HCT116 (cell line): ENCODE measurements around the gene RASA2. TPM values are rescaled to one million over a fixed set of nuclear protein-coding genes. Genes with fewer than 3 reads are reported as not detected.

ENCODE experiments used
- ATAC-seq: fragments of 200-7000 bp; cut with Tn5 transposase; 2 replicates; pipeline ENCODE4 v1.9.1; 2020; ENCODE audit warnings: mild to moderate bottlenecking, moderate library complexity
- BruUV-seq: library from RNA; stranded (reverse); fragments of 400-500 nt; replicated peaks from 2 replicates; lab custom pipeline; 2021; lab: Mats Ljungman, UMichigan
- CTCF ChIA-PET: fragments of 300-600 bp; sonication (Branson Sonifier 250); formaldehyde crosslinking; loops from one replicate; lab custom pipeline; 2021; ENCODE audit warnings: antibody characterized with exemption; lab: Charles Lee
- POLR2A ChIA-PET: fragments of 300-600, 350-600 bp; sonication (Branson Sonifier 250); formaldehyde crosslinking; loops from one replicate; lab custom pipeline; 2021; ENCODE audit warnings: antibody characterized with exemption; lab: Charles Lee
- RAD21 ChIA-PET, 2 experiments: fragments of 300-600 bp; sonication (Branson Sonifier 250); formaldehyde crosslinking; loops; one replicate each; lab custom pipeline; 2023; ENCODE audit warnings: low total read pairs in 2 of 2; ENCODE audit not compliant: uncharacterized antibody in 2 of 2, unreplicated experiment in 2 of 2, low non-redundant PET in 1 of 2; lab: Charles Lee
- DNase-seq: peaks from one replicate; pipeline ENCODE4 v3.0.0-alpha.2; 2010; ENCODE audit warnings: low read depth, low spot score
- H2AFZ ChIP-seq: fragments of 200-600 bp; shearing (Covaris generic), sonication (generic); 2 replicates; pipeline ENCODE4 v1.6.1; 2017; ENCODE audit warnings: low read depth, mixed run types, mixed read lengths, antibody characterized with exemption, low read length; ENCODE audit not compliant: poor library complexity, severe bottlenecking
- H3K27ac ChIP-seq: 2 replicates; pipeline ENCODE4 v1.5.1; 2012; ENCODE audit warnings: low read depth, low read length
- H3K27me3 ChIP-seq: fragments of 200-600 bp; sonication (generic); 2 replicates; pipeline ENCODE4 v1.6.1; 2016; ENCODE audit warnings: mixed run types, low read length, mixed read lengths; ENCODE audit not compliant: insufficient read depth
- H3K36me3 ChIP-seq, 2 experiments: fragments of 200-500 bp in 1 of 2; fragments of 200-600 bp in 1 of 2; sonication (Bioruptor generic) in 1 of 2; sonication (generic) in 1 of 2; 2 replicates each; pipeline versions ENCODE4 v1.5.1 to v1.6.1; 2014 to 2016; ENCODE audit warnings: low read length in 2 of 2, inconsistent platforms in 1 of 2, mixed read lengths in 1 of 2, mixed run types in 1 of 2; ENCODE audit not compliant: insufficient read depth in 2 of 2, control insufficient read depth in 1 of 2
- H3K4me1 ChIP-seq, 2 experiments: fragments of 200-600 bp in 1 of 2; sonication (generic) in 1 of 2; 2 replicates each; pipeline versions ENCODE4 v1.5.1 to v1.6.1; 2012 to 2017; ENCODE audit warnings: low read length in 2 of 2, inconsistent platforms in 1 of 2, mild to moderate bottlenecking in 1 of 2, mixed read lengths in 1 of 2, mixed run types in 1 of 2, moderate library complexity in 1 of 2; ENCODE audit not compliant: insufficient read depth in 2 of 2, control insufficient read depth in 1 of 2
- H3K4me2 ChIP-seq: fragments of 200-600 bp; sonication (generic); 2 replicates; pipeline ENCODE4 v1.6.1; 2017; ENCODE audit warnings: mixed run types, low read length, mixed read lengths
- H3K4me3 ChIP-seq, 2 experiments: fragments of 200-600 bp in 1 of 2; sonication (generic) in 1 of 2; replicated peaks in 1 of 2; 2 replicates each; pipeline ENCODE4 v1.5.1; 2011 to 2016; ENCODE audit warnings: low read length in 2 of 2, control low read depth in 1 of 2, low read depth in 1 of 2, mild to moderate bottlenecking in 1 of 2, mixed read lengths in 1 of 2, mixed run types in 1 of 2
- H3K79me2 ChIP-seq: fragments of 200-600 bp; sonication (generic); 2 replicates; pipeline ENCODE4 v1.6.1; 2017; ENCODE audit warnings: mild to moderate bottlenecking, mixed run types, low read length, moderate library complexity, mixed read lengths; ENCODE audit not compliant: insufficient read depth
- H3K9ac ChIP-seq: fragments of 200-600 bp; sonication (generic); 2 replicates; pipeline ENCODE4 v1.6.1; 2016; ENCODE audit warnings: low read length, mixed read lengths
- H3K9me2 ChIP-seq: fragments of 200-600 bp; sonication (generic), shearing (Covaris generic); 2 replicates; pipeline ENCODE4 v1.6.1; 2017; ENCODE audit warnings: mixed run types, mild to moderate bottlenecking, moderate library complexity; ENCODE audit not compliant: insufficient read depth
- H3K9me3 ChIP-seq, 2 experiments: fragments of 200-500 bp in 1 of 2; fragments of 200-600 bp in 1 of 2; sonication (Bioruptor generic) in 1 of 2; sonication (generic) in 1 of 2; 2 replicates each; pipeline ENCODE4 v1.6.1; 2014 to 2017; ENCODE audit warnings: low read length in 2 of 2, mixed read lengths in 2 of 2, inconsistent platforms in 1 of 2, low read depth in 1 of 2, mild to moderate bottlenecking in 1 of 2, mixed run types in 1 of 2, moderate library complexity in 1 of 2; ENCODE audit not compliant: control insufficient read depth in 1 of 2, insufficient read depth in 1 of 2
- H4K20me1 ChIP-seq: fragments of 200-600 bp; sonication (generic), shearing (Covaris generic); 2 replicates; pipeline ENCODE4 v1.6.1; 2017; ENCODE audit warnings: mixed run types, mild to moderate bottlenecking, moderate library complexity; ENCODE audit not compliant: insufficient read depth
- CBX3 ChIP-seq: IDR thresholded peaks from 2 replicates; pipeline ENCODE4 v1.6.1; 2012; ENCODE audit warnings: low read depth
- CEBPB ChIP-seq: IDR thresholded peaks from 2 replicates; pipeline ENCODE4 v1.6.1; 2012; ENCODE audit warnings: low read depth
- ELF1 ChIP-seq: IDR thresholded peaks from 2 replicates; pipeline ENCODE4 v1.6.1; 2012; ENCODE audit warnings: low read depth, borderline replicate concordance
- EZH2 ChIP-seq: fragments of 200-600 bp; sonication (generic); IDR thresholded peaks from 2 replicates; pipeline ENCODE4 v1.6.1; 2017; ENCODE audit warnings: antibody characterized with exemption, mixed run types
- FOSL1 ChIP-seq: IDR thresholded peaks from 2 replicates; pipeline ENCODE4 v1.6.1; 2012; ENCODE audit warnings: low read depth
- JUND ChIP-seq: IDR thresholded peaks from 2 replicates; pipeline ENCODE4 v1.6.1; 2012
- POLR2A ChIP-seq: IDR thresholded peaks from 2 replicates; pipeline ENCODE4 v1.7.0; 2011; ENCODE audit warnings: borderline replicate concordance; ENCODE audit not compliant: insufficient read depth, insufficient read length; ENCODE audit errors: extremely low read depth
- POLR2AphosphoS5 ChIP-seq: IDR thresholded peaks from 2 replicates; pipeline ENCODE4 v1.6.1; 2011; ENCODE audit warnings: mild to moderate bottlenecking, low read depth, low read length, moderate library complexity
- RAD21 ChIP-seq: IDR thresholded peaks from 2 replicates; pipeline ENCODE4 v1.6.1; 2012; ENCODE audit warnings: low read depth, mild to moderate bottlenecking
- REST ChIP-seq: IDR thresholded peaks from 2 replicates; pipeline ENCODE4 v1.6.1; 2012; ENCODE audit warnings: low read depth
- SIN3A ChIP-seq: IDR thresholded peaks from 2 replicates; pipeline ENCODE4 v1.6.1; 2012; ENCODE audit warnings: low read depth
- SRF ChIP-seq: IDR thresholded peaks from 2 replicates; pipeline ENCODE4 v1.6.1; 2012; ENCODE audit warnings: low read depth
- TCF7L2 ChIP-seq: IDR thresholded peaks from 2 replicates; pipeline ENCODE4 v1.7.0; 2011; ENCODE audit warnings: borderline replicate concordance, inconsistent platforms; ENCODE audit not compliant: insufficient read depth, insufficient read length; ENCODE audit errors: extremely low read depth
- ZBTB33 ChIP-seq: IDR thresholded peaks from 2 replicates; pipeline ENCODE4 v1.6.1; 2011; ENCODE audit warnings: mild to moderate bottlenecking, low read length, moderate library complexity; ENCODE audit not compliant: insufficient replicate concordance; ENCODE audit errors: extremely low read depth
- ZFX ChIP-seq: fragments of 450-650 bp; IDR thresholded peaks from 2 replicates; pipeline ENCODE4 v1.6.1; 2017
- ZNF274 ChIP-seq: fragments of 200-500 bp; sonication (Bioruptor generic); IDR thresholded peaks from 2 replicates; pipeline ENCODE4 v1.6.1; 2014; ENCODE audit warnings: mild to moderate bottlenecking, low read depth, low read length, inconsistent platforms
- intact Hi-C: fragments of 100-400 bp; cut with micrococcal nuclease; formaldehyde crosslinking; loops from 2 replicates; pipeline ENCODE4 v1.10.0; 2022
- total RNA-seq: library from RNA; stranded (reverse); gene quantifications from one replicate; pipeline ENCODE4 v1.2.1, GENCODE V29; 2021; ENCODE audit not compliant: unreplicated experiment

Gene RASA2
- total RNA-seq, 1 experiment from 2014 or later, result 12.8 TPM

- H3K9me2 ChIP-seq, result no peaks in the 10 kb centered on the region
- H3K27ac ChIP-seq, result no peak overlapping the region
- H3K79me2 ChIP-seq, result no peaks in the 10 kb centered on the region
- no peaks in the 10 kb centered on the region for H4K20me1 ChIP-seq
- TF ChIP-seq SIN3A, result no peak
- TF ChIP-seq TCF7L2, result no peak
- TF ChIP-seq RAD21, result no peak
- TF ChIP-seq CEBPB, result no peak
- no peak for TF ChIP-seq ZBTB33
- no peak for TF ChIP-seq FOSL1
- TF ChIP-seq EZH2, result no peak
- no peak for TF ChIP-seq REST
- no peak for TF ChIP-seq ZFX
- TF ChIP-seq ZNF274, result no peak
- TF ChIP-seq POLR2AphosphoS5, result no peak
- TF ChIP-seq JUND, result no peak
- TF ChIP-seq ELF1, result no peak
- TF ChIP-seq CBX3, result no peak
- no peak for TF ChIP-seq POLR2A
- TF ChIP-seq SRF, result no peak
- CTCF ChIA-PET, result interaction anchor here (0.6 kb wide), 1 partner anchor 267 kb away, joined by 5 read pairs; the partner anchor contains the start of gene RNF7
- no peaks in the 10 kb centered on the region for H3K9me3 ChIP-seq
- H2AFZ ChIP-seq, result no peak overlapping the region
- no peak overlapping the region for H3K4me3 ChIP-seq
- POLR2A ChIA-PET, result no interaction called here
- H3K27me3 ChIP-seq, result no peaks in the 10 kb centered on the region
- H3K4me2 ChIP-seq, result no peak overlapping the region
- DNase-seq (no peak), ATAC-seq (no peak)
- intact Hi-C loops, result no loop called here
- RAD21 ChIA-PET, result no interaction called here
- H3K4me1 ChIP-seq, result no peaks in the 10 kb centered on the region
- no peak overlapping the region for H3K9ac ChIP-seq
- BruUV-seq, result no TSS peak
- H3K36me3 ChIP-seq, result no peaks in the 10 kb centered on the region
These were observed 15.7 kb upstream of the RASA2 start for GRCh38 chr3:141471160-141471559.
